GM21381 (cell line): ENCODE results near the gene HRH2.
"Not testable (repeated sequence)": the region's sequence is repeated elsewhere in the genome, so short reads cannot be mapped to it uniquely, and the experiment has no call there.

ENCODE experiments used
- ATAC-seq: cut with Tn5 transposase; IDR thresholded peaks from one replicate; pipeline ENCODE4 v1.9.1; 2021; ENCODE audit warnings: mild to moderate bottlenecking, moderate library complexity; ENCODE audit not compliant: unreplicated experiment

The HRH2 gene

GRCh38 chr5:175735701-175736100 lies 77.8 kb downstream of the HRH2 start:
- no peak for ATAC-seq

GRCh38 chr5:175736652-175737051 lies 78.8 kb downstream of the HRH2 start:
- ATAC-seq: no peak

GRCh38 chr5:175737481-175737880 lies 79.6 kb downstream of the HRH2 start:
- ATAC-seq: no peak

GRCh38 chr5:175738126-175738525 lies 80.3 kb downstream of the HRH2 start:
- no peak for ATAC-seq

GRCh38 chr5:175738602-175739133 lies 80.8 kb downstream of the HRH2 start:
- ATAC-seq: no peak

GRCh38 chr5:175740014-175740413 lies 82.1 kb downstream of the HRH2 start:
- ATAC-seq: no peak

- ATAC-seq: no peak
These were observed 83.7 kb downstream of the HRH2 start for GRCh38 chr5:175741556-175741955.

- ATAC-seq: no peak
These were observed 84.6 kb downstream of the HRH2 start for GRCh38 chr5:175742290-175742994.

- no peak for ATAC-seq
These were observed 85.9 kb downstream of the HRH2 start for GRCh38 chr5:175743676-175744210.

GRCh38 chr5:175745210-175745609 lies 87.3 kb downstream of the HRH2 start:
- no peak for ATAC-seq

GRCh38 chr5:175746851-175747250 lies 89.0 kb downstream of the HRH2 start:
- ATAC-seq: no peak

- ATAC-seq: no peak
These were observed 89.7 kb downstream of the HRH2 start for GRCh38 chr5:175747539-175748060.

GRCh38 chr5:175748650-175749049 lies 90.8 kb downstream of the HRH2 start:
- ATAC-seq: no peak

- ATAC-seq: no peak
These were observed 91.7 kb downstream of the HRH2 start for GRCh38 chr5:175749591-175749990.

- ATAC-seq: no peak
These were observed 92.7 kb downstream of the HRH2 start for GRCh38 chr5:175750511-175750931.

GRCh38 chr5:175751369-175751768 lies 93.5 kb downstream of the HRH2 start:
- no peak for ATAC-seq

- ATAC-seq: no peak
These were observed 95.1 kb downstream of the HRH2 start for GRCh38 chr5:175752826-175753535.

GRCh38 chr5:175753536-175754402 lies 95.9 kb downstream of the HRH2 start:
- no peak for ATAC-seq

GRCh38 chr5:175759991-175760390 lies 102.1 kb downstream of the HRH2 start:
- not testable (repeated sequence) for ATAC-seq
